Ishikawa (cell line): ENCODE measurements around the gene ABTB2.

Experiments
- EP300 ChIP-seq: IDR thresholded peaks from 2 replicates; pipeline ENCODE4 v1.6.1; 2012; ENCODE audit warnings: borderline replicate concordance
- MAX ChIP-seq: IDR thresholded peaks from 2 replicates; pipeline ENCODE4 v1.6.1; 2012
- RAD21 ChIP-seq: IDR thresholded peaks from 2 replicates; pipeline ENCODE4 v1.6.1; 2012; ENCODE audit warnings: low read depth
- YY1 ChIP-seq: IDR thresholded peaks from 2 replicates; pipeline ENCODE4 v1.6.1; 2012; ENCODE audit warnings: low read depth
- ZBTB7A ChIP-seq: IDR thresholded peaks from 2 replicates; pipeline ENCODE4 v1.6.1; 2012; ENCODE audit warnings: low read depth

- TF ChIP-seq MAX (no peak), YY1 (no peak), ZBTB7A (no peak), EP300 (no peak), RAD21 (no peak)
Measured at GRCh38 chr11:34335331-34335730, 22.5 kb downstream of the ABTB2 start.
